ENCODE data around the gene AGTR1.

The AGTR1 gene

GRCh38 chr3:148680289-148680688 lies 17.4 kb upstream of the AGTR1 start:
- H3K4me3 ChIP-seq (replicated peaks; ENCODE audit: low read depth, low read length), result no peak overlapping the region
- no peak for TF ChIP-seq CTCF (IDR thresholded peaks at IDR 0.05; ENCODE audit: low read depth, low read length, missing control alignments)
- no peak for DNase-seq (ENCODE audit: extremely low read depth, low read depth)

- TF ChIP-seq CTCF (IDR thresholded peaks at IDR 0.05; ENCODE audit: low read depth, low read length, missing control alignments), result no peak
- no peak overlapping the region for H3K4me3 ChIP-seq (replicated peaks; ENCODE audit: low read depth, low read length)
- DNase-seq (ENCODE audit: extremely low read depth, low read depth), result no peak
Observed at GRCh38 chr3:148681080-148681479, 16.6 kb upstream of the AGTR1 start.

- TF ChIP-seq CTCF (IDR thresholded peaks at IDR 0.05; ENCODE audit: low read depth, low read length, missing control alignments), result no peak
- DNase-seq (ENCODE audit: extremely low read depth, low read depth), result no peak
- H3K4me3 ChIP-seq (replicated peaks; ENCODE audit: low read depth, low read length), result no peak overlapping the region
Observed at GRCh38 chr3:148682997-148683396, 14.7 kb upstream of the AGTR1 start.

DNA sequence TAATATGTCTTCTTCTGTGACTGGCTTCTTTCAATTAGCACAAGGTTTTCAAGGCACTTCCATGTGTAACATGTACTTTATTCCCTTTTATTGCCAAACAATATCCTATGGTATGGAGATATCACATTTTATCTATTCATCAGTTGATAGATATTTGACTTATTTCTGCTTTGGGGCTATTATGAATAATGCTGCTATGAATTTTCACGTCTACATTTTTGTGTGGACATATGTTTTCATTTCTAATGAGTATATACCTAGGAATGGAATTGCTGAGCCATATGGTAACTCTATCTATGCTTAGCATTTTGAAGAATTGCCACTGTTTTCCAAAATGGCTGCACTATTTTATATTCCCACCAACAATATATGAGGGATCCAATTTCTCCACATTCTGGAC lies 3.6 kb upstream of the AGTR1 start:
- TF ChIP-seq CTCF (IDR thresholded peaks at IDR 0.05; ENCODE audit: low read depth, low read length, missing control alignments), result no peak
- DNase-seq (ENCODE audit: extremely low read depth, low read depth), result no peak
- no peak overlapping the region for H3K4me3 ChIP-seq (replicated peaks; ENCODE audit: low read depth, low read length)

DNA sequence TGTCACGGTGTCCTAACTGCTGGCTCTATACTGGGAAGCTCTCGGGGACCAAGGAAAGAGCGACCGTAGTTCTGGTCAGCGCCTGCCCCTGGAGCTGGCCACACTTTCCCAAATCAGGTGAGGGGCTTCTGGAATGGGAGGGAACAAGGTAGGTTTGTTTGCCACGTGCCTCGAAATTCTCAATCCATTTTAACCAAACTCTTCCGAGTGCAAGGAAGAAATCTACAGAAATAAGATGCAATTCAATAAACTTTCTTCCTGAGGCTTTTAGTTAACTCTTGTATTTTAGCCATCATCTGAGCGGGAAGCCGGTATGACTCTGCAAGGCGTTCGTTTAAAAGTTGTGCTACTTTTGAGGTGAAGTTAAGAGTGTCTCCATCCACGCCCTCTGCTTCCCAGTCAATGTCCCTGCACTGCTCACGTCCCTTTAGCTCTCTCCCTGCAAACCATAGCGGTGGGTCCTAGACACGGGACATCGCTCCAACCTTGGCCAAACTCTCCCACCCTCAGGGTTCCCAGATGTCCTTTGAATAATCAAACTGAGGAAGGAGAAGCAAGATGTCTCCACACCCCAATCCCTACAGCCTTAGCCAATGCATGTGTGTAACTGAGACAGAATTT lies 597 bp downstream of the AGTR1 start:
- H3K4me3 ChIP-seq (replicated peaks; ENCODE audit: low read depth, low read length), result peak overlapping the region; percentile 47
- TF ChIP-seq CTCF (IDR thresholded peaks at IDR 0.05; ENCODE audit: low read depth, low read length, missing control alignments), result no peak
- no peak for DNase-seq (ENCODE audit: extremely low read depth, low read depth)

DNA sequence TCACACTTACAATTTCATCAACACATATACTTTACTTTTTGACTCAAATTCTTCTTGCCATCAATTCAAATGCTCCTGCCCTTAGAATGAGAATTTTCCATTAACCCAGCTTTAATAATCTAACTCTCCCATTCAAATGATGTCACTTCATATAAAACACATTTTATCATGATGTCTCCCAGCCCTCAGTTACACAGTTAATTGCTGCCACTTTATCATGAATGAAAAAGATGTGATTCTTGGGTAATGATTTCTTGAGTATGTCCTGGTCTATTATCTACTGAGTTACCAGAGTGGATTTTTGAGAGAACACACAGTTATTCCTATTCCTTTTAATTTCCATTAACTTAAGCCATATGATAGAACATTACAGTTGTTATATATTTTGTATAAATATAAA lies 7.6 kb downstream of the AGTR1 start:
- H3K4me3 ChIP-seq (replicated peaks; ENCODE audit: low read depth, low read length), result no peak overlapping the region
- no peak for TF ChIP-seq CTCF (IDR thresholded peaks at IDR 0.05; ENCODE audit: low read depth, low read length, missing control alignments)
- DNase-seq (ENCODE audit: extremely low read depth, low read depth), result no peak
